ENCODE measurements around the gene SLC9A9. TPM values are rescaled to one million over a fixed set of nuclear protein-coding genes. Genes with fewer than 3 reads are reported as not detected.

SLC9A9 gene
- total RNA-seq, 1 donor from 2014 or later: 21.0 TPM

GRCh38 chr3:143511174-143511879 lies 336.9 kb downstream of the SLC9A9 start:
- DNase-seq (ENCODE audit: low spot score): no peak

DNA sequence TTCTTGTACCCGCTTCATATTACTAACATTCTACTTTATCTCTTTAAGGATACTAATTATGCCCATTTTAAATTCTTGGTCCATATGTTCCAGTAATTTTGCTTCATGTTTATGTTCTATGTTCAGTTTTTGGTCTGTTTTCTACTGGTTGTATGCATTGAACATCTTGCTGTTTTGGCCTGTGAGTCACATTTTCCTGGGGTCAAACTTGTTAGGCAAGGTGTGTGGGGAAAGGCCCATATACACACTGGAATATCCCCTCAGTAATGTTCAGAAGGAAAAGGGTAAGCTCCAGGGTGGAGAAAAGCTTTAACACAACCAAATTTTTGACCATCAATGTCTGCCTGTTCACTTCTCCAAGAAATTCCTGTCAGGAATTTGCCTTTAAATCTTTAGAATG lies 337.7 kb downstream of the SLC9A9 start:
- DNase-seq (ENCODE audit: low spot score): no peak

GRCh38 chr3:143507735-143508580 lies 340.3 kb downstream of the SLC9A9 start:
- no peak for DNase-seq (ENCODE audit: low spot score)

- no peak for DNase-seq (ENCODE audit: low spot score)
Measured at GRCh38 chr3:143506190-143506589, 342.1 kb downstream of the SLC9A9 start.

- DNase-seq (ENCODE audit: low spot score): no peak
Measured at GRCh38 chr3:143503325-143503885, 344.9 kb downstream of the SLC9A9 start.

- DNase-seq (ENCODE audit: low spot score): no peak
Measured at GRCh38 chr3:143502081-143502480, 346.2 kb downstream of the SLC9A9 start.

DNA sequence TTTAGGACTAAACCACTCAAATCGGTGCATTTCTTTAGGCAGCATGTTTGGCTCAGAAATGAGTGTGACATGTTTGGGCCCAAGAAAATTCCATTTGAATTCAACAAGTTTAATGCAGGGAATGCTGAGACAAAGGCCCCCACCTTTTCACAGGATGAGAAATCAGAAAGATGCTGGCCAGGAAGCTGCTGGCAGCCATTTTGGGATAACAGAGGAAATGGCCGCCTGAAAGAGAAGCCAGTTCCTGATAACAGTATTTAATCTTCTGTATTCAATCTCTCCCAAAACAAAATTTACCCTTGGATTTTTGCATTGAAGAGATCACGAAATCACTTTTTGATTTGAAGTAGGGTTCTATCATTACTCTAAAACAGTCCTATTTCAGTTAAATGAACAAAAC lies 350.9 kb downstream of the SLC9A9 start:
- DNase-seq (ENCODE audit: low spot score): no peak

- DNase-seq (ENCODE audit: low spot score): no peak
Measured at GRCh38 chr3:143496191-143496590, 352.1 kb downstream of the SLC9A9 start.

DNA sequence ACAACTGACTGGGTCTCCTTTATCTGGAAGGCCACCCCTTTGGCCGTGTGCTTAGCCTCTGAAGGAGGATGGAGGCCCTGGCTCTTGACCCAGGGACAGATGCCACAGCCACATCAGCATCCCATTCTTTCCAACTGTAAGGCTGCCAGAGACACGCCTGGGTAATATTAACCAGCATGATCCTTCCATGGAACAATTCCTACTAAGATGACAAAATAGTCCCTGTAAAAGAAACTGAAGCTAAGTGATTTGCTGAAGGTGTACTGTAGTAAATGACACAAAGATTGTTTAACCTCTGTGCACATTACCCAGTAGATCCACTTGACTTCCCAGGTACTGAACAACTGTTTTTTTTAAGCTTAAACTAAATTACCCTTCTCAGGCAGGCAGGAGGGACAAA lies 352.7 kb downstream of the SLC9A9 start:
- no peak for DNase-seq (ENCODE audit: low spot score)

DNA sequence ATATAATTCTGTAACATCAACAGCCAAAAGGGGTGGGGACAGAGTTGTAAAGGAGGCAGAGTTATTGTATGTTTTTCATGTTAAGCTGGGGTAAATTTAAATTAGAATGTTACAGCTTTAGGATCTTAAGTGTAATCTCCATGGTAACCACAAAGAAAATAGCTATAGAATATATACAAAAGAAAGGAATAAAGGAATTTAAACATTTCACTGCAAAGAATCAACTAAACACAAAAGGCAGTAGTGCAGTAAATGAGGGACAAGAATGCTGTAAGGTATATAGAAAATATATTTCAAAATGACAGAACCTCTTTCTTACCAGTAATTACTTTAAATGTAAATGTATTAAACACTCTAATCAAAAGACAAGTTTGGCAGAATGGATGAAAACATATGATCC lies 361.7 kb downstream of the SLC9A9 start:
- DNase-seq (ENCODE audit: low spot score): no peak

DNA sequence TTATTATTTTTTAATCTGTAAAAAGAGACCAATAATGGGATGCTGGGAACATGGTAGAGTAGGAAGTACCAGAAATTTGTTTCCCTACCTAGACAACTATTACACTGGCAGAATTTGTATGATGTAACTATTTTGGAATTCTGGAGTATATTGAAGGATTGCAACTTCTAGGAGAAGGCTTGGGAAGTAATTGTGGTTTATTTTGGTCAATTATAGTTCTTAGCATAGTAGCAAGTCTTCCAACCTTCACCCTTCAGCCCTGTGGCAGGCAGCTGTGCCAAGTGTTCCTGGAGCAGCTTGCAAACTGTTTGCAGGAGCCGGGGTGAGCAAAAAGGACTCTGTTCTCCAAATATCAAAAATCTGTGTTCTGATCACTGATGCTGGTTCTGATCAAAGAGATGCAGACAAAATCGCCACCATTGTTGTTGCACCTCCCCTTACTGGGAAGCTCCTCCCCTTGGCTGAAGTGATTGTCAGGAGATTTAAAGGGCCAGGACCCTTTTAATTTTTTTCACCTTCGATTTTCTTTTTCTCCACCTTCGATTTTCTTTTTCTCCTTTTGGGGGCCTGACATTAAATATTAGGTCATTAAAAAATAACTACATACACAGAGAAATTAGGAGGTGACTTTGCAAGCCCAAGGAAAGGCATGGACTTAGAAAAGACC lies 363.3 kb downstream of the SLC9A9 start:
- DNase-seq (ENCODE audit: low spot score): no peak

DNA sequence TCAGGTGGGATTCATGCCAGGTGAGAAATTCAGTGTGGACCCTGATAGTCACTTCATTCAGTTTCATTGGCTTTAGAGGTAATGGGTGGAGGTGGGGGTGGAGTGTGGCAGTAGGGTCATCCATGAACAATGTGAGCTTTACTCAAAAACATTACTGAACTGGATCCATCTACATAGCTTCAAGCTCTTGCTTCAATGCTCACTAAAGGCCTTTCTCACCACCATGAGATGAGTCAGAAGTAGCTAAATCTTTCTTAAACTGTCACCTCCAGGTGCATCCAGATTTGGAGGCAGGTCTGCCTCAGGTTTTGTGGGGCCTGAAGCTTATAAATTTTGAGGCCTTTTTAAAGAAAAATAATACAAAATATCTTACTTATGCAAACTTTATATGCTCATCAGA lies 365.1 kb downstream of the SLC9A9 start:
- no peak for DNase-seq (ENCODE audit: low spot score)

DNA sequence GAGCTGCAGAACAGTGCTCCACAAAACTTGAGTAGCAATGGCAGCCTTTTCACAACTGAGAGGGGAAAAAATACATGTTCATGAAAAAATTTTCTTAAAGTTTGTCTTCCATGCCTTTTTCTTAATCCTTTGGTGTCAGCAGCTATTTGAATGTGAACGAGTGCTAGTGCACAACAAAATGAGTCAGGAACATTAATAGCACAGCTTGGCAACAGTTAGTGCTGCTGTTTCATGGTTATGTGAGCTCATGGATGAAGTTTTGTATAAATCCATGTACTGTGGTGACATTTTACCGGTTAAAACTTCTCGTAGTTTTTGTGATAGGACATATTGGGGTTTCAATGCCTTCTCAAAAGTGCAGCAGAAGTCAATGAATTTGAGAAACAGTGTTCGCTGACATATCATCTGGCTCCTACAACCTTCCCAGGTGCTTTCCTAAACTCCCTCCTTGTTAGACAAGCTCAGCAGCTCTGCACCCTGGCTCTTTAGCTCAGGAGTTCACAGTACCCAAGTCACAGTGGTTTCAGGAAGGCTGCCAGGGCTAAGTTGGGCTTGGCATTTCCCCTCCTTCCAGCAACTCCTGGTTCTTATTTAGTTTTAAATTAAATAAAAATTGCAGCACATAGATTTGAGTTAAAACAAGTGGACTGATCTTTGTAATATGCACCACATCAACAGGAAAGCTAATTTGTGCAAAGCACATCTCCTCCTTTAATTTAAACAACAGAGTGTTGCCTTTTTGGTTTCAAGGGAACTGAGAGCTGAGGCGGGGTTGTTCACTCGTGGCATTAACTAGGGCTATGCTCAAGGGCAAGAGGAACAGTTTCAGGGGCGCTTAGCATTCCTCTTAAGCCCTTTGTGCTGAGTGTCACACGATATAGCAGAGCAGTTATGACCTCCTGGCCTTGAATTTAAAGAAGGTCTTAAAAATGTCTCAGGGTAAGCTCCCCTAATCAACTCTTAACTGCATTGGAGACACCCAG lies 365.9 kb downstream of the SLC9A9 start:
- DNase-seq (ENCODE audit: low spot score): no peak

DNA sequence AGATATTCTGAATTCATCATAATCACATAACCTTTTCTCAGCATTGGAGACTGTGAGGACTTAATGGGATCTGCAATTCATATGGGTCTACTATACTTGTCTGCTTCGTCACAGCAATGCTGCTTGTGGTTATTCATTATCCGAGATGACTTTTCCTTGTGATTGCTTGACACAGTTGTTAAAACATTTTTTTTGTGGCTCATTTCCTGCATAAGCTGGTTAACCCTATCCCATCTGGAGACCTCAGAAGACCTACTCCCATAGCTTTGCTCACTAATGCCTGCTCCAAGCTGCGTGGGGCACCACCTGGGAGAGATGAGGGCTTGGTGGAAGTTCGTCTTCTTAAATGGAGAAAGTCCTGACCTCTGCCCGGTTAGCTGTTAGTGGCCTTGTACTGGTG lies 367.9 kb downstream of the SLC9A9 start:
- no peak for DNase-seq (ENCODE audit: low spot score)

GRCh38 chr3:143479727-143480126 lies 368.5 kb downstream of the SLC9A9 start:
- DNase-seq (ENCODE audit: low spot score): no peak

DNA sequence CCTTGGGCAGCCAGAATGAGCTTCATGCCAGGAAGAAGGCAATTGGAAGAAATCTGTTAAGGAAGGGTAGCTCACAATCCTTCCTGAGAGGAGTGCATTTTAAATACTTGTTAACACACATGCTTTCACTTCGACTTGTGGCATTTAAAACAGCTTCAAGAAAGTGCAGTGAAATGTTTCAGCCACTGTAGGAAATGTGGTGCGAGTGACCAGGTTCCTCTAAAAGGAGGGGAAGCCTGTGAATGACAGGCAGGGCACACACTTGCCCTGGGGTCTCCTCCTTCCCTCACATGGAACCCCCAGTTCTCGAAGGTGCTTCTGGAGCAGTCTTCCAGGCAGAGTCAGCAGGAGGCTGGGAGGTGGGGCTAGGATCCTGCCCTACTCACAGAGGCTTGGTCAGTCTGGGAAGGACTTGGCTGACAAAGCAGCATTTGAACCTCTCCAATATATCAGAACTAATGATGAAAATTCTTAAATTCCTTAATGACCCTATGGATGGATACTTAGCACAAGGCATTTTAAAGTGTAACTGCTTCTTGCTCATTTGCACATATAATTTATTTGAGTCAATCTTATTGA lies 370.1 kb downstream of the SLC9A9 start:
- DNase-seq (ENCODE audit: low spot score): no peak

DNA sequence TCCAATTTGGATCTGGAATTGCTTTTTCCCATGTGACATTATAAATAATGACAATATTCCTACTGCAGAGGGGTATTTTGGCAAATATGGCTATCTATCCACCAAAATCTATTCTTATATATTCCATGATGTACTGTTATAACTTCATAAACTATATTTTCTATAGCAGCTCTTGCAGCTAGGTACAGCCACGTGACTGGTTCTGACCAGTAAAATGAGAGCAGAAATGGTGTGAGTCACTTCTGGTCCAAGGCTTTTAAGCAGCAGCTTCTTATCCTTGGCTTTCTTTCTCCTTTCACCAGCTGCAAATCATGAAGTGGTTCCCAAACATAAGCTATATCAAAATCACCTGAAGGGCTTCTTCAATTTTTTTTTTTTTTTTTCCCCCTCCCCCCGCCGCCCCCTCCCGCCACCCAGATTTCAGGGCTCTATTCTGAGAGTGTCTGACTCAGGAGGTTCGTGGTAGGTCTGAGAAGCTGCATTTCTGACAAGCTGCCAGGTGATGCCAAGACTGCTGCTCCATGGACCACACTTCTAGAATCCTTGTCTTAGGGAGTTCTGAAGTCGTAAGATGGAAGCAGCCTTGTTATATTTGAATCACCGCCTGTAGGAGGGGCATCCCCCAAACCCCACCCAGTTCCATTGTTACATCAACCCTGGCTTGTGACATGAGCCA lies 371.2 kb downstream of the SLC9A9 start:
- no peak for DNase-seq (ENCODE audit: low spot score)

- no peak for DNase-seq (ENCODE audit: low spot score)
Measured at GRCh38 chr3:143475981-143476380, 372.3 kb downstream of the SLC9A9 start.

DNA sequence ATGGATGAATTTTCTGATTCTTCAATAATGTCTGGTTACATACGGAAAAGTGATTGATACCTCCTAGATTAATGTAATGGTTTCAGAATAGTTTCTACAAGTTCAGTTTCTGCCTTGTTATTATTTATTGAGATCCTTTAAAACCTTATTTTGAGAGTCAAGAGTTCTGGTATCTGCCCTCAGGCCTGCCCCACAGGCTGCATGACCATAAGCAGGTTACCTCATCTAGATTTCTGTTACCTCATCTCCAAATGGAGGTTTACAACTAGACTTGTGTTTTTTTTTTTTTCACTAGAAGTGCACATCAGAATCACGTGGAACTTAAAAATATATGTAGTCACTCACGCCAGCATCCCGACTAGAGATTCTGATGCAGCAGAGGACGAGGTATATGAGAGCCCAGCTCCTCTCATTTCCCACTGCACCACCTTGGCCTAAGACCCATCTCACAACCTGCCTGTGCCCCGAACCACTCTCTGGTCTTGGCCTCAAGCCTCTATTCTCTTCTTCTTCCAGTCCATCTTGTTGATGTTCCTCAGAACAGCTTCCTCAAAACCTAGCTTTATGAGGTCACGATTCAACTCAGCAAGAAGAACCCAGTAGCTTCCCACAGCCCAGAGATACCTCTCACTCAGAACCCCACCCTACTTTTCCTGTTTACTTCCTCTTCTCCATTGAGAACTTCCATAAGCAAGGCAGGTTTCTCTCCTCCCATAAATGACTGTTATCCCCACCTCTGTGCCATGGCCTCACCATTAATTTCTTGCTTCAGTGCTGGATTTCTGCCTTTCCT lies 375.3 kb downstream of the SLC9A9 start:
- DNase-seq (ENCODE audit: low spot score): no peak

Data from mesenteric fat pad (tissue), 1 donor.